T-cell (primary cell): Measurements from ENCODE around the gene CUX1. TPM values are rescaled to one million over a fixed set of nuclear protein-coding genes. Genes with fewer than 3 reads are reported as not detected.

ENCODE experiments used
- ATAC-seq, 4 experiments: fragments of 200-7000 bp in 3 of 4; fragments of 150-1000 bp in 1 of 4; cut with Tn5 transposase; replicated peaks in 1 of 4; 1 replicate in 3 of 4; 2 replicates in 1 of 4; pipeline ENCODE4 v1.10.0; 2021; ENCODE audit warnings: moderate library complexity in 3 of 4, mild to moderate bottlenecking in 2 of 4, moderate number of reproducible peaks in 1 of 4
- CTCF ChIA-PET, 2 donors: fragments of 300-600 bp; sonication (Branson Sonifier 250); formaldehyde crosslinking; loops; one replicate each; lab custom pipeline; 2022; ENCODE audit warnings: antibody characterized with exemption in 2 of 2; lab: Charles Lee
- POLR2A ChIA-PET, 2 donors: fragments of 300-600 bp; sonication (Branson Sonifier 250); formaldehyde crosslinking; loops; one replicate each; lab custom pipeline; 2022; ENCODE audit warnings: antibody characterized with exemption in 2 of 2; lab: Charles Lee
- DNase-seq, 35 experiments: peaks; one replicate each; pipeline versions ENCODE4 v3.0.0 to v3.0.0-alpha.2; 2013 to 2023
- H3K27ac ChIP-seq: one replicate; pipeline ENCODE4 v1.5.1; 2013; ENCODE audit warnings: low read length
- H3K27me3 ChIP-seq, 2 experiments: replicated peaks in 1 of 2; 1 replicate in 1 of 2; 2 replicates in 1 of 2; pipeline versions ENCODE4 v1.6.1 to v1.7.0; 2013; ENCODE audit warnings: low read length in 1 of 2, mixed read lengths in 1 of 2; ENCODE audit not compliant: control insufficient read depth in 2 of 2, insufficient read depth in 2 of 2; ENCODE audit errors: extremely low read depth in 1 of 2
- H3K36me3 ChIP-seq, 2 donors: 1 replicate in 1 of 2; 2 replicates in 1 of 2; pipeline versions ENCODE4 v1.6.1 to v1.7.0; 2013; ENCODE audit warnings: low read length in 1 of 2; ENCODE audit not compliant: control insufficient read depth in 2 of 2, insufficient read depth in 1 of 2; ENCODE audit errors: extremely low read depth in 1 of 2
- H3K4me1 ChIP-seq, 2 experiments: 1 replicate in 1 of 2; 2 replicates in 1 of 2; pipeline versions ENCODE4 v1.6.1 to v1.7.0; 2013; ENCODE audit warnings: low read length in 2 of 2, mixed read lengths in 1 of 2; ENCODE audit not compliant: insufficient read depth in 2 of 2, control insufficient read depth in 1 of 2; ENCODE audit errors: extremely low read depth in 1 of 2
- H3K4me3 ChIP-seq, 2 donors: 1 replicate in 1 of 2; 2 replicates in 1 of 2; pipeline versions ENCODE4 v1.5.1 to v1.7.0; 2013; ENCODE audit warnings: mild to moderate bottlenecking in 2 of 2, low read length in 1 of 2, moderate library complexity in 1 of 2; ENCODE audit not compliant: control insufficient read depth in 1 of 2; ENCODE audit errors: extremely low read depth in 1 of 2
- H3K9me3 ChIP-seq: 2 replicates; pipeline ENCODE4 v1.7.0; 2013
- H3K27ac Mint-ChIP-seq, 2 donors: one replicate each; pipeline ENCODE4 v1.8.0; 2020 to 2021; ENCODE audit warnings: mild to moderate bottlenecking in 2 of 2, mixed read lengths in 2 of 2
- H3K27me3 Mint-ChIP-seq, 2 donors: one replicate each; pipeline ENCODE4 v1.8.0; 2021 to 2022; ENCODE audit warnings: mixed read lengths in 2 of 2
- H3K36me3 Mint-ChIP-seq: one replicate; pipeline ENCODE4 v1.8.0; 2021; ENCODE audit warnings: mixed read lengths
- H3K4me1 Mint-ChIP-seq, 3 donors: one replicate each; pipeline ENCODE4 v1.8.0; 2020 to 2022; ENCODE audit warnings: mixed read lengths in 3 of 3, mild to moderate bottlenecking in 1 of 3
- H3K4me3 Mint-ChIP-seq, 3 donors: one replicate each; pipeline ENCODE4 v1.8.0; 2020 to 2022; ENCODE audit warnings: mild to moderate bottlenecking in 3 of 3, mixed read lengths in 3 of 3, moderate library complexity in 3 of 3
- H3K9me3 Mint-ChIP-seq, 3 donors: one replicate each; pipeline ENCODE4 v1.8.0; 2020 to 2022; ENCODE audit warnings: mixed read lengths in 3 of 3
- WGBS: methylation state at CpG from one replicate; pipeline ENCODE4 v1.1.5; 2013; ENCODE audit warnings: missing lambda C conversion rate; ENCODE audit not compliant: insufficient coverage; 5-methylcytosine and 5-hydroxymethylcytosine counted together
- total RNA-seq, 35 experiments: library from RNA in 6 of 35; stranded (reverse) in 6 of 35; fragments of 120-200 nt in 1 of 35; gene quantifications; one replicate each; pipeline versions ENCODE4 v1.2.1 to v1.2.4 and lab custom pipeline; 2013 to 2026

CUX1 gene
- total RNA-seq, 5 donors from 2014 or later (not counting 1 experiment from before 2014, with no cell fraction given) = 36.9 to 50.2 (median 42.8) TPM

GRCh38 chr7:102184303-102184702 is 366.9 kb downstream of the CUX1 start:
- 93% methylated on average over 3 of the region's 4 CpGs for whole genome bisulfite sequencing
- peaks cover 3 to 20% of the 10 kb centered on the region in 2 donors for H3K36me3 ChIP-seq
- no peaks in the 10 kb centered on the region for H3K27me3 Mint-ChIP-seq
- H3K4me3 Mint-ChIP-seq = no peak overlapping the region
- H3K4me1 Mint-ChIP-seq = no peaks in the 10 kb centered on the region
- H3K9me3 Mint-ChIP-seq = no peaks in the 10 kb centered on the region
- peaks cover 42% of the 10 kb centered on the region for H3K36me3 Mint-ChIP-seq
- ChIA-PET POLR2A (interaction anchor here in 1 of 2 donors (0.6 kb wide), 1 partner anchor 13 kb away, joined by 8 read pairs; no protein-coding TSS in a partner anchor), CTCF (no interaction called here)
- H3K27ac Mint-ChIP-seq = no peak overlapping the region
- H3K9me3 ChIP-seq = no peaks in the 10 kb centered on the region
- ATAC-seq (no peak), DNase-seq (no peak)
- H3K27ac ChIP-seq = no peak overlapping the region
- H3K27me3 ChIP-seq = no peaks in the 10 kb centered on the region
- H3K4me3 ChIP-seq = no peak overlapping the region
- H3K4me1 ChIP-seq = no peaks in the 10 kb centered on the region

GRCh38 chr7:102185796-102186195 is 368.4 kb downstream of the CUX1 start:
- WGBS = 97% methylated on average over 16 of the region's 16 CpGs
- H3K4me3 Mint-ChIP-seq = no peak overlapping the region
- ChIA-PET POLR2A (no interaction called here), CTCF (no interaction called here)
- Histone ChIP-seq H3K4me1 (no peaks in the 10 kb centered on the region), H3K36me3 (peaks cover 7 to 21% of the 10 kb centered on the region in 2 donors), H3K9me3 (no peaks in the 10 kb centered on the region), H3K4me3 (no peak overlapping the region), H3K27me3 (no peaks in the 10 kb centered on the region), H3K27ac (no peak overlapping the region)
- H3K9me3 Mint-ChIP-seq = no peaks in the 10 kb centered on the region
- no peak overlapping the region for H3K27ac Mint-ChIP-seq
- H3K27me3 Mint-ChIP-seq = no peaks in the 10 kb centered on the region
- H3K36me3 Mint-ChIP-seq = peaks cover 42% of the 10 kb centered on the region
- ATAC-seq (no peak), DNase-seq (no peak)
- no peaks in the 10 kb centered on the region for H3K4me1 Mint-ChIP-seq

GRCh38 chr7:102186306-102186705 is 368.9 kb downstream of the CUX1 start:
- no peak overlapping the region for H3K27ac Mint-ChIP-seq
- no peak overlapping the region for H3K4me3 Mint-ChIP-seq
- Histone ChIP-seq H3K4me1 (no peaks in the 10 kb centered on the region), H3K27ac (no peak overlapping the region), H3K4me3 (no peak overlapping the region), H3K27me3 (no peaks in the 10 kb centered on the region), H3K9me3 (no peaks in the 10 kb centered on the region), H3K36me3 (peaks cover 10 to 20% of the 10 kb centered on the region in 2 donors)
- H3K4me1 Mint-ChIP-seq = no peaks in the 10 kb centered on the region
- POLR2A ChIA-PET = no interaction called here
- peaks cover 39% of the 10 kb centered on the region for H3K36me3 Mint-ChIP-seq
- no peaks in the 10 kb centered on the region for H3K9me3 Mint-ChIP-seq
- H3K27me3 Mint-ChIP-seq = no peaks in the 10 kb centered on the region
- ATAC-seq = no peak
- CTCF ChIA-PET = no interaction called here
- 94% methylated on average over 2 of the region's 6 CpGs for WGBS
- no peak for DNase-seq

GRCh38 chr7:102188746-102189145 is 371.3 kb downstream of the CUX1 start:
- no peaks in the 10 kb centered on the region for H3K9me3 Mint-ChIP-seq
- 96% methylated on average over 4 of the region's 7 CpGs for WGBS
- H3K9me3 ChIP-seq = no peaks in the 10 kb centered on the region
- CTCF ChIA-PET = no interaction called here
- no peak overlapping the region for H3K4me3 ChIP-seq
- DNase-seq (no peak), ATAC-seq (no peak)
- no peaks in the 10 kb centered on the region for H3K27me3 ChIP-seq
- no peaks in the 10 kb centered on the region for H3K4me1 Mint-ChIP-seq
- peaks cover 40% of the 10 kb centered on the region for H3K36me3 Mint-ChIP-seq
- no peak overlapping the region for H3K4me3 Mint-ChIP-seq
- no peaks in the 10 kb centered on the region for H3K4me1 ChIP-seq
- no peak overlapping the region for H3K27ac Mint-ChIP-seq
- no peaks in the 10 kb centered on the region for H3K27me3 Mint-ChIP-seq
- H3K36me3 ChIP-seq = peaks cover 12 to 19% of the 10 kb centered on the region in 2 donors
- POLR2A ChIA-PET = no interaction called here
- no peak overlapping the region for H3K27ac ChIP-seq

- POLR2A ChIA-PET = no interaction called here
These were observed 372.3 kb downstream of the CUX1 start for GRCh38 chr7:102189756-102190155.

GRCh38 chr7:102190776-102191350 is 373.4 kb downstream of the CUX1 start:
- ATAC-seq (no peak), DNase-seq (no peak)
- H3K4me1 ChIP-seq = no peaks in the 10 kb centered on the region
- H3K9me3 ChIP-seq = no peaks in the 10 kb centered on the region
- no peak overlapping the region for H3K4me3 ChIP-seq
- no peak overlapping the region for H3K4me3 Mint-ChIP-seq
- peaks cover 32% of the 10 kb centered on the region for H3K36me3 Mint-ChIP-seq
- CTCF ChIA-PET = no interaction called here
- no peak overlapping the region for H3K27ac Mint-ChIP-seq
- H3K27me3 ChIP-seq = no peaks in the 10 kb centered on the region
- H3K9me3 Mint-ChIP-seq = no peaks in the 10 kb centered on the region
- H3K36me3 ChIP-seq = peaks cover 14 to 25% of the 10 kb centered on the region in 2 donors
- POLR2A ChIA-PET = no interaction called here
- H3K4me1 Mint-ChIP-seq = no peaks in the 10 kb centered on the region
- H3K27ac ChIP-seq = no peak overlapping the region
- 88% methylated on average over 9 of the region's 13 CpGs for WGBS
- H3K27me3 Mint-ChIP-seq = no peaks in the 10 kb centered on the region

More at GRCh38 chr7:102189756-102190155, 372.3 kb downstream of the CUX1 start:
- H3K27me3 Mint-ChIP-seq = no peaks in the 10 kb centered on the region
- no peak overlapping the region for H3K27ac ChIP-seq
- H3K9me3 ChIP-seq = no peaks in the 10 kb centered on the region
- peaks cover 12 to 25% of the 10 kb centered on the region in 2 donors for H3K36me3 ChIP-seq
- no peak overlapping the region for H3K4me3 ChIP-seq
- WGBS = 98% methylated on average over 6 of the region's 7 CpGs
- H3K36me3 Mint-ChIP-seq = peaks cover 38% of the 10 kb centered on the region
- H3K4me1 Mint-ChIP-seq = no peaks in the 10 kb centered on the region
- no peaks in the 10 kb centered on the region for H3K27me3 ChIP-seq
- H3K9me3 Mint-ChIP-seq = no peaks in the 10 kb centered on the region
- no peak for DNase-seq
- ATAC-seq = no peak
- H3K27ac Mint-ChIP-seq = no peak overlapping the region
- CTCF ChIA-PET = no interaction called here
- H3K4me3 Mint-ChIP-seq = no peak overlapping the region
- no peaks in the 10 kb centered on the region for H3K4me1 ChIP-seq
